ENCODE data around the gene DAW1.

- TF ChIP-seq, protein P1, sequence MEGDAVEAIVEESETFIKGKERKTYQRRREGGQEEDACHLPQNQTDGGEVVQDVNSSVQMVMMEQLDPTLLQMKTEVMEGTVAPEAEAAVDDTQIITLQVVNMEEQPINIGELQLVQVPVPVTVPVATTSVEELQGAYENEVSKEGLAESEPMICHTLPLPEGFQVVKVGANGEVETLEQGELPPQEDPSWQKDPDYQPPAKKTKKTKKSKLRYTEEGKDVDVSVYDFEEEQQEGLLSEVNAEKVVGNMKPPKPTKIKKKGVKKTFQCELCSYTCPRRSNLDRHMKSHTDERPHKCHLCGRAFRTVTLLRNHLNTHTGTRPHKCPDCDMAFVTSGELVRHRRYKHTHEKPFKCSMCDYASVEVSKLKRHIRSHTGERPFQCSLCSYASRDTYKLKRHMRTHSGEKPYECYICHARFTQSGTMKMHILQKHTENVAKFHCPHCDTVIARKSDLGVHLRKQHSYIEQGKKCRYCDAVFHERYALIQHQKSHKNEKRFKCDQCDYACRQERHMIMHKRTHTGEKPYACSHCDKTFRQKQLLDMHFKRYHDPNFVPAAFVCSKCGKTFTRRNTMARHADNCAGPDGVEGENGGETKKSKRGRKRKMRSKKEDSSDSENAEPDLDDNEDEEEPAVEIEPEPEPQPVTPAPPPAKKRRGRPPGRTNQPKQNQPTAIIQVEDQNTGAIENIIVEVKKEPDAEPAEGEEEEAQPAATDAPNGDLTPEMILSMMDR (conservative IDR thresholded peaks at IDR 0.05 in 1 of 2, IDR thresholded peaks at IDR 0.05 in 1 of 2; ENCODE audit: low read depth in 1 of 2, low read length in 2 of 2), result no peak
- no peak for TF ChIP-seq EZH2 (IDR thresholded peaks at IDR 0.05; ENCODE audit: low read length, missing control alignments)
Measured at GRCh38 chr2:227906991-227907390, 35.6 kb downstream of the DAW1 start.
